Endothelial cell of umbilical vein (primary cell): ENCODE measurements around the gene RGS9. TPM values are rescaled to one million over a fixed set of nuclear protein-coding genes. Genes with fewer than 3 reads are reported as not detected.

Experiments used
- BruUV-seq: library from RNA; stranded (reverse); fragments of 400-500 nt; replicated peaks from 2 replicates; lab custom pipeline; 2021; lab: Mats Ljungman, UMichigan
- CTCF ChIA-PET: fragments of 300-600, 350-600 bp; sonication (Branson Sonifier 250); formaldehyde crosslinking; loops from one replicate; lab custom pipeline; 2021; ENCODE audit warnings: antibody characterized with exemption, inconsistent platforms; lab: Charles Lee
- POLR2A ChIA-PET: fragments of 300-600, 350-600 bp; sonication (Branson Sonifier 250); formaldehyde crosslinking; loops from one replicate; lab custom pipeline; 2021; ENCODE audit warnings: antibody characterized with exemption, inconsistent platforms; lab: Charles Lee
- DNase-seq: peaks from one replicate; pipeline ENCODE4 v3.0.0-alpha.2; 2011; ENCODE audit warnings: low read depth, low spot score
- FAIRE-seq: peaks from 2 replicates; lab custom pipeline; 2011; peaks lifted over from hg19 to GRCh38; lab: Jason Lieb, UNC
- H2AFZ ChIP-seq: 2 replicates; pipeline ENCODE4 v1.6.0; 2012; ENCODE audit warnings: low read depth, low read length, control low read depth, inconsistent platforms
- H3K27ac ChIP-seq: 2 replicates; pipeline ENCODE4 v1.5.1; 2011; ENCODE audit warnings: low read depth, mild to moderate bottlenecking, control low read depth, low read length, moderate library complexity; ENCODE audit not compliant: insufficient read depth
- H3K27me3 ChIP-seq, 2 experiments: 2 replicates each; pipeline versions ENCODE4 v1.6.0 to v1.6.1; 2011; ENCODE audit warnings: low read length in 2 of 2, mixed read lengths in 1 of 2; ENCODE audit not compliant: control insufficient read depth in 2 of 2, insufficient read depth in 2 of 2
- H3K36me3 ChIP-seq, 2 experiments: 2 replicates in 1 of 2; 3 replicates in 1 of 2; pipeline ENCODE4 v1.5.1; 2011; ENCODE audit warnings: low read length in 2 of 2, mild to moderate bottlenecking in 1 of 2, moderate library complexity in 1 of 2; ENCODE audit not compliant: control insufficient read depth in 2 of 2, insufficient read depth in 2 of 2; ENCODE audit errors: extremely low read depth in 1 of 2
- H3K4me1 ChIP-seq: 3 replicates; pipeline ENCODE4 v1.5.1; 2011; ENCODE audit warnings: mild to moderate bottlenecking, low read length; ENCODE audit not compliant: control insufficient read depth, insufficient read depth; ENCODE audit errors: extremely low read depth
- H3K4me2 ChIP-seq: 2 replicates; pipeline ENCODE4 v1.6.1; 2011; ENCODE audit warnings: low read length, control low read depth, mixed read lengths; ENCODE audit not compliant: insufficient read depth
- H3K4me3 ChIP-seq, 3 experiments: fragments of 200-600 bp in 1 of 3; sonication (generic), shearing (Covaris generic) in 1 of 3; replicated peaks in 1 of 3; 2 replicates each; pipeline ENCODE4 v1.5.1; 2011 to 2016; ENCODE audit warnings: control low read depth in 3 of 3, low read length in 3 of 3, mild to moderate bottlenecking in 2 of 3, inconsistent platforms in 1 of 3, low read depth in 1 of 3, moderate library complexity in 1 of 3; ENCODE audit not compliant: insufficient read depth in 1 of 3
- H3K79me2 ChIP-seq: 2 replicates; pipeline ENCODE4 v1.6.0; 2012; ENCODE audit warnings: low read length, inconsistent platforms; ENCODE audit not compliant: control insufficient read depth, insufficient read depth
- H3K9ac ChIP-seq: replicated peaks from 2 replicates; pipeline ENCODE3; 2011; ENCODE audit warnings: low read length, control low read depth; ENCODE audit not compliant: insufficient read depth; ENCODE audit errors: extremely low read depth
- H3K9me1 ChIP-seq: replicated peaks from 3 replicates; pipeline ENCODE4 v1.6.0; 2011; ENCODE audit warnings: mild to moderate bottlenecking, low read length; ENCODE audit not compliant: control insufficient read depth, insufficient read depth; ENCODE audit errors: extremely low read depth
- H3K9me3 ChIP-seq: replicated peaks from 2 replicates; pipeline ENCODE4 v1.5.1; 2012; ENCODE audit warnings: low read length, inconsistent platforms; ENCODE audit not compliant: control insufficient read depth, insufficient read depth
- H4K20me1 ChIP-seq: replicated peaks from 2 replicates; pipeline ENCODE3; 2011; ENCODE audit warnings: mild to moderate bottlenecking, low read length; ENCODE audit not compliant: control insufficient read depth, insufficient read depth; ENCODE audit errors: extremely low read depth
- CTCF ChIP-seq, 2 donors: IDR thresholded peaks; 1 replicate in 1 of 2; 2 replicates in 1 of 2; pipeline ENCODE4 v1.5.1; 2011; ENCODE audit warnings: low read length in 2 of 2, mild to moderate bottlenecking in 2 of 2, moderate library complexity in 2 of 2, control low read depth in 1 of 2, inconsistent platforms in 1 of 2, low read depth in 1 of 2; ENCODE audit not compliant: insufficient read depth in 1 of 2; ENCODE audit errors: extremely low read depth in 1 of 2
- EZH2 ChIP-seq: IDR thresholded peaks from 2 replicates; pipeline ENCODE4 v1.6.1; 2012; ENCODE audit warnings: borderline replicate concordance, low read depth, mild to moderate bottlenecking, moderate library complexity, low read length, inconsistent platforms; ENCODE audit not compliant: severe bottlenecking
- FOS ChIP-seq: IDR thresholded peaks from 2 replicates; pipeline ENCODE4 v1.6.1; 2011; ENCODE audit warnings: mild to moderate bottlenecking, low read length, moderate library complexity, borderline replicate concordance; ENCODE audit not compliant: insufficient read depth
- GATA2 ChIP-seq: IDR thresholded peaks from 2 replicates; pipeline ENCODE4 v1.7.0; 2011; ENCODE audit warnings: low read depth, mild to moderate bottlenecking, moderate library complexity, mixed read lengths, low read length; ENCODE audit not compliant: insufficient read length, insufficient read depth
- JUN ChIP-seq: IDR thresholded peaks from 2 replicates; pipeline ENCODE4 v1.6.1; 2011; ENCODE audit warnings: borderline replicate concordance, low read depth; ENCODE audit not compliant: insufficient read length, insufficient read depth
- MAX ChIP-seq: IDR thresholded peaks from 2 replicates; pipeline ENCODE4 v1.6.1; 2011; ENCODE audit not compliant: insufficient read depth, insufficient read length
- MYC ChIP-seq: IDR thresholded peaks from one replicate; pipeline ENCODE4 v1.6.1; 2011; ENCODE audit warnings: mild to moderate bottlenecking, low read depth, low read length
- POLR2A ChIP-seq: IDR thresholded peaks from 2 replicates; pipeline ENCODE4 v1.6.1; 2012; ENCODE audit warnings: low read depth, mild to moderate bottlenecking, control low read depth, low read length
- POLR2AphosphoS5 ChIP-seq: IDR thresholded peaks from 2 replicates; pipeline ENCODE4 v1.6.1; 2012; ENCODE audit warnings: low read depth, mild to moderate bottlenecking, control low read depth, low read length, moderate library complexity; ENCODE audit not compliant: insufficient read depth
- dilution Hi-C: fragments of 300-500 bp; cut with MboI; formaldehyde crosslinking; loops from one replicate; pipeline ENCODE4 v1.15.0; 2019; ENCODE audit warnings: low sequenced_read_pairs; ENCODE audit not compliant: extremely low pct_ligation_motif_present
- intact Hi-C: fragments of 100-400 bp; cut with micrococcal nuclease; formaldehyde crosslinking; loops from one replicate; pipeline ENCODE4 v1.10.0; 2022
- polyA plus RNA-seq, 4 experiments: library from polyadenylated mRNA; depleted of rRNA in 3 of 4; stranded (reverse) in 3 of 4; unstranded in 1 of 4; fragments of >200 nt; gene quantifications; 2 replicates each; pipeline versions ENCODE4 v1.2.1 to v1.2.3, GENCODE V29; 2011 to 2012; ENCODE audit warnings: missing spikeins in 1 of 4
- total RNA-seq: library from RNA; stranded (reverse); gene quantifications from 2 replicates; pipeline ENCODE4 v1.2.3, GENCODE V29; 2021

Gene RGS9
- total and polyA plus RNA-seq, 2 donors (not counting 3 experiments of a cell fraction or from before 2014, with no cell fraction given) = 0.61 to 1.4 TPM

- Histone ChIP-seq H3K9ac (no peak overlapping the region), H3K79me2 (no peaks in the 10 kb centered on the region), H3K4me2 (no peak overlapping the region), H3K36me3 (no peaks in the 10 kb centered on the region), H3K9me3 (no peaks in the 10 kb centered on the region), H3K27ac (no peak overlapping the region), H3K4me3 (no peak overlapping the region), H3K4me1 (no peaks in the 10 kb centered on the region), H3K27me3 (peaks cover 16 to 25% of the 10 kb centered on the region in 2 experiments), H3K9me1 (no peaks in the 10 kb centered on the region), H4K20me1 (no peaks in the 10 kb centered on the region), H2AFZ (no peak overlapping the region)
- dilution Hi-C loops (no loop called here), intact Hi-C loops (no loop called here)
- no TSS peak for BruUV-seq
- ChIA-PET CTCF (interaction anchor here (1.6 kb wide), 1 partner anchor 67 kb away, joined by 4 read pairs; no protein-coding TSS in a partner anchor), POLR2A (no interaction called here)
- no peak for DNase-seq
- no peak for FAIRE-seq
- no peak for TF ChIP-seq FOS
- TF ChIP-seq GATA2 = no peak
- no peak for TF ChIP-seq EZH2
- TF ChIP-seq JUN = no peak
- no peak for TF ChIP-seq POLR2AphosphoS5
- TF ChIP-seq CTCF (IDR thresholded peaks at IDR 0.05; ENCODE audit: extremely low read depth in 1 of 2, insufficient read depth in 1 of 2, low read depth in 1 of 2, low read length in 2 of 2) = no peak
- TF ChIP-seq MAX = no peak
- no peak for TF ChIP-seq MYC
- TF ChIP-seq POLR2A = no peak
Observed at GRCh38 chr17:65131240-65131639, 5.9 kb upstream of the RGS9 start.
